Endothelial cell of umbilical vein (primary cell): ENCODE measurements around the gene DPYD. TPM values are rescaled to one million over a fixed set of nuclear protein-coding genes. Genes with fewer than 3 reads are reported as not detected.

Experiments used
- BruUV-seq: library from RNA; stranded (reverse); fragments of 400-500 nt; replicated peaks from 2 replicates; lab custom pipeline; 2021; lab: Mats Ljungman, UMichigan
- CTCF ChIA-PET: fragments of 300-600, 350-600 bp; sonication (Branson Sonifier 250); formaldehyde crosslinking; loops from one replicate; lab custom pipeline; 2021; ENCODE audit warnings: antibody characterized with exemption, inconsistent platforms; lab: Charles Lee
- POLR2A ChIA-PET: fragments of 300-600, 350-600 bp; sonication (Branson Sonifier 250); formaldehyde crosslinking; loops from one replicate; lab custom pipeline; 2021; ENCODE audit warnings: antibody characterized with exemption, inconsistent platforms; lab: Charles Lee
- DNase-seq: peaks from one replicate; pipeline ENCODE4 v3.0.0-alpha.2; 2011; ENCODE audit warnings: low read depth, low spot score
- FAIRE-seq: peaks from 2 replicates; lab custom pipeline; 2011; peaks lifted over from hg19 to GRCh38; lab: Jason Lieb, UNC
- H2AFZ ChIP-seq: 2 replicates; pipeline ENCODE4 v1.6.0; 2012; ENCODE audit warnings: low read depth, low read length, control low read depth, inconsistent platforms
- H3K27ac ChIP-seq: 2 replicates; pipeline ENCODE4 v1.5.1; 2011; ENCODE audit warnings: low read depth, mild to moderate bottlenecking, control low read depth, low read length, moderate library complexity; ENCODE audit not compliant: insufficient read depth
- H3K27me3 ChIP-seq, 2 experiments: 2 replicates each; pipeline versions ENCODE4 v1.6.0 to v1.6.1; 2011; ENCODE audit warnings: low read length in 2 of 2, mixed read lengths in 1 of 2; ENCODE audit not compliant: control insufficient read depth in 2 of 2, insufficient read depth in 2 of 2
- H3K36me3 ChIP-seq, 2 experiments: 2 replicates in 1 of 2; 3 replicates in 1 of 2; pipeline ENCODE4 v1.5.1; 2011; ENCODE audit warnings: low read length in 2 of 2, mild to moderate bottlenecking in 1 of 2, moderate library complexity in 1 of 2; ENCODE audit not compliant: control insufficient read depth in 2 of 2, insufficient read depth in 2 of 2; ENCODE audit errors: extremely low read depth in 1 of 2
- H3K4me1 ChIP-seq: 3 replicates; pipeline ENCODE4 v1.5.1; 2011; ENCODE audit warnings: mild to moderate bottlenecking, low read length; ENCODE audit not compliant: control insufficient read depth, insufficient read depth; ENCODE audit errors: extremely low read depth
- H3K4me2 ChIP-seq: 2 replicates; pipeline ENCODE4 v1.6.1; 2011; ENCODE audit warnings: low read length, control low read depth, mixed read lengths; ENCODE audit not compliant: insufficient read depth
- H3K4me3 ChIP-seq, 3 experiments: fragments of 200-600 bp in 1 of 3; sonication (generic), shearing (Covaris generic) in 1 of 3; replicated peaks in 1 of 3; 2 replicates each; pipeline ENCODE4 v1.5.1; 2011 to 2016; ENCODE audit warnings: control low read depth in 3 of 3, low read length in 3 of 3, mild to moderate bottlenecking in 2 of 3, inconsistent platforms in 1 of 3, low read depth in 1 of 3, moderate library complexity in 1 of 3; ENCODE audit not compliant: insufficient read depth in 1 of 3
- H3K79me2 ChIP-seq: 2 replicates; pipeline ENCODE4 v1.6.0; 2012; ENCODE audit warnings: low read length, inconsistent platforms; ENCODE audit not compliant: control insufficient read depth, insufficient read depth
- H3K9ac ChIP-seq: replicated peaks from 2 replicates; pipeline ENCODE3; 2011; ENCODE audit warnings: low read length, control low read depth; ENCODE audit not compliant: insufficient read depth; ENCODE audit errors: extremely low read depth
- H3K9me1 ChIP-seq: replicated peaks from 3 replicates; pipeline ENCODE4 v1.6.0; 2011; ENCODE audit warnings: mild to moderate bottlenecking, low read length; ENCODE audit not compliant: control insufficient read depth, insufficient read depth; ENCODE audit errors: extremely low read depth
- H3K9me3 ChIP-seq: replicated peaks from 2 replicates; pipeline ENCODE4 v1.5.1; 2012; ENCODE audit warnings: low read length, inconsistent platforms; ENCODE audit not compliant: control insufficient read depth, insufficient read depth
- H4K20me1 ChIP-seq: replicated peaks from 2 replicates; pipeline ENCODE3; 2011; ENCODE audit warnings: mild to moderate bottlenecking, low read length; ENCODE audit not compliant: control insufficient read depth, insufficient read depth; ENCODE audit errors: extremely low read depth
- CTCF ChIP-seq, 2 donors: IDR thresholded peaks; 1 replicate in 1 of 2; 2 replicates in 1 of 2; pipeline ENCODE4 v1.5.1; 2011; ENCODE audit warnings: low read length in 2 of 2, mild to moderate bottlenecking in 2 of 2, moderate library complexity in 2 of 2, control low read depth in 1 of 2, inconsistent platforms in 1 of 2, low read depth in 1 of 2; ENCODE audit not compliant: insufficient read depth in 1 of 2; ENCODE audit errors: extremely low read depth in 1 of 2
- EZH2 ChIP-seq: IDR thresholded peaks from 2 replicates; pipeline ENCODE4 v1.6.1; 2012; ENCODE audit warnings: borderline replicate concordance, low read depth, mild to moderate bottlenecking, moderate library complexity, low read length, inconsistent platforms; ENCODE audit not compliant: severe bottlenecking
- FOS ChIP-seq: IDR thresholded peaks from 2 replicates; pipeline ENCODE4 v1.6.1; 2011; ENCODE audit warnings: mild to moderate bottlenecking, low read length, moderate library complexity, borderline replicate concordance; ENCODE audit not compliant: insufficient read depth
- GATA2 ChIP-seq: IDR thresholded peaks from 2 replicates; pipeline ENCODE4 v1.7.0; 2011; ENCODE audit warnings: low read depth, mild to moderate bottlenecking, moderate library complexity, mixed read lengths, low read length; ENCODE audit not compliant: insufficient read length, insufficient read depth
- JUN ChIP-seq: IDR thresholded peaks from 2 replicates; pipeline ENCODE4 v1.6.1; 2011; ENCODE audit warnings: borderline replicate concordance, low read depth; ENCODE audit not compliant: insufficient read length, insufficient read depth
- MAX ChIP-seq: IDR thresholded peaks from 2 replicates; pipeline ENCODE4 v1.6.1; 2011; ENCODE audit not compliant: insufficient read depth, insufficient read length
- MYC ChIP-seq: IDR thresholded peaks from one replicate; pipeline ENCODE4 v1.6.1; 2011; ENCODE audit warnings: mild to moderate bottlenecking, low read depth, low read length
- POLR2A ChIP-seq: IDR thresholded peaks from 2 replicates; pipeline ENCODE4 v1.6.1; 2012; ENCODE audit warnings: low read depth, mild to moderate bottlenecking, control low read depth, low read length
- POLR2AphosphoS5 ChIP-seq: IDR thresholded peaks from 2 replicates; pipeline ENCODE4 v1.6.1; 2012; ENCODE audit warnings: low read depth, mild to moderate bottlenecking, control low read depth, low read length, moderate library complexity; ENCODE audit not compliant: insufficient read depth
- dilution Hi-C: fragments of 300-500 bp; cut with MboI; formaldehyde crosslinking; loops from one replicate; pipeline ENCODE4 v1.15.0; 2019; ENCODE audit warnings: low sequenced_read_pairs; ENCODE audit not compliant: extremely low pct_ligation_motif_present
- intact Hi-C: fragments of 100-400 bp; cut with micrococcal nuclease; formaldehyde crosslinking; loops from one replicate; pipeline ENCODE4 v1.10.0; 2022
- polyA plus RNA-seq, 4 experiments: library from polyadenylated mRNA; depleted of rRNA in 3 of 4; stranded (reverse) in 3 of 4; unstranded in 1 of 4; fragments of >200 nt; gene quantifications; 2 replicates each; pipeline versions ENCODE4 v1.2.1 to v1.2.3, GENCODE V29; 2011 to 2012; ENCODE audit warnings: missing spikeins in 1 of 4
- total RNA-seq: library from RNA; stranded (reverse); gene quantifications from 2 replicates; pipeline ENCODE4 v1.2.3, GENCODE V29; 2021

DPYD gene
- total and polyA plus RNA-seq, 2 donors (not counting 3 experiments of a cell fraction or from before 2014, with no cell fraction given) = 4.6 to 15.1 TPM

- no peak for FAIRE-seq
- Histone ChIP-seq H3K9me1 (no peaks in the 10 kb centered on the region), H3K79me2 (no peaks in the 10 kb centered on the region), H2AFZ (no peak overlapping the region), H3K36me3 (no peaks in the 10 kb centered on the region), H3K4me1 (no peaks in the 10 kb centered on the region), H3K9me3 (no peaks in the 10 kb centered on the region), H3K9ac (no peak overlapping the region), H3K4me2 (no peak overlapping the region), H4K20me1 (no peaks in the 10 kb centered on the region), H3K4me3 (no peak overlapping the region), H3K27ac (no peak overlapping the region), H3K27me3 (no peaks in the 10 kb centered on the region)
- ChIA-PET POLR2A (no interaction called here), CTCF (interaction anchor here (1.9 kb wide), 1 partner anchor 19 kb away, joined by 5 read pairs; no protein-coding TSS in a partner anchor)
- TF ChIP-seq MYC (no peak), FOS (no peak), POLR2AphosphoS5 (no peak), GATA2 (no peak), POLR2A (no peak), MAX (no peak)
- dilution Hi-C loops (no loop called here), intact Hi-C loops (no loop called here)
- no TSS peak for BruUV-seq
- DNase-seq = no peak
Observed at GRCh38 chr1:97157991-97158390, 762.8 kb downstream of the DPYD start.

- H3K27me3 ChIP-seq = no peaks in the 10 kb centered on the region
- no peaks in the 10 kb centered on the region for H3K79me2 ChIP-seq
- no peak overlapping the region for H3K27ac ChIP-seq
- DNase-seq (no peak), FAIRE-seq (no peak)
- BruUV-seq = no TSS peak
- TF ChIP-seq GATA2 (no peak), MYC (no peak), FOS (no peak), POLR2A (no peak), MAX (no peak), JUN (no peak), EZH2 (no peak), POLR2AphosphoS5 (no peak), CTCF (IDR thresholded peaks at IDR 0.05; ENCODE audit: extremely low read depth in 1 of 2, insufficient read depth in 1 of 2, low read depth in 1 of 2, low read length in 2 of 2) (no peak)
- H3K9ac ChIP-seq = no peak overlapping the region
- no peaks in the 10 kb centered on the region for H3K4me1 ChIP-seq
- no peaks in the 10 kb centered on the region for H3K9me3 ChIP-seq
- dilution Hi-C loops (no loop called here), intact Hi-C loops (no loop called here)
- no peak overlapping the region for H3K4me2 ChIP-seq
- ChIA-PET CTCF (interaction anchor here (1.7 kb wide), 1 partner anchor 13 kb away, joined by 12 read pairs; no protein-coding TSS in a partner anchor), POLR2A (no interaction called here)
- no peak overlapping the region for H2AFZ ChIP-seq
- H3K36me3 ChIP-seq = no peaks in the 10 kb centered on the region
- H4K20me1 ChIP-seq = no peaks in the 10 kb centered on the region
- no peak overlapping the region for H3K4me3 ChIP-seq
- H3K9me1 ChIP-seq = no peaks in the 10 kb centered on the region
Observed at GRCh38 chr1:97151651-97152050, 769.2 kb downstream of the DPYD start.
